Trophoblast cell (in vitro differentiated cells and primary cell): Measurements from ENCODE around the gene UBN2. TPM values are rescaled to one million over a fixed set of nuclear protein-coding genes. Genes with fewer than 3 reads are reported as not detected.
A peak's percentile ranks its signal among the peaks of the same experiment; 100 is the strongest.

Experiments used
- DNase-seq, 2 donors: peaks; one replicate each; pipeline ENCODE4 v3.0.0-alpha.2; 2016
- H2AFZ ChIP-seq: 2 replicates; pipeline ENCODE4 v1.6.1; 2013; ENCODE audit warnings: low read length, moderate library complexity, mild to moderate bottlenecking; ENCODE audit not compliant: insufficient read depth, poor library complexity
- H2AK5ac ChIP-seq: 2 replicates; pipeline ENCODE4 v1.6.1; 2013; ENCODE audit warnings: mild to moderate bottlenecking, low read length
- H2BK120ac ChIP-seq: 2 replicates; pipeline ENCODE4 v1.6.1; 2013; ENCODE audit warnings: low read length, mild to moderate bottlenecking, moderate library complexity; ENCODE audit not compliant: insufficient read depth, poor library complexity
- H2BK12ac ChIP-seq: 2 replicates; pipeline ENCODE4 v1.6.1; 2013; ENCODE audit warnings: mild to moderate bottlenecking, low read length, moderate library complexity
- H2BK5ac ChIP-seq: 2 replicates; pipeline ENCODE4 v1.6.1; 2013; ENCODE audit warnings: low read length, low read depth, moderate library complexity, mild to moderate bottlenecking; ENCODE audit not compliant: poor library complexity
- H3K14ac ChIP-seq: 2 replicates; pipeline ENCODE4 v1.6.1; 2013; ENCODE audit warnings: mild to moderate bottlenecking, low read length
- H3K18ac ChIP-seq: 2 replicates; pipeline ENCODE4 v1.6.1; 2013; ENCODE audit warnings: mild to moderate bottlenecking, low read length
- H3K23ac ChIP-seq: 2 replicates; pipeline ENCODE4 v1.6.1; 2013; ENCODE audit warnings: low read length
- H3K27ac ChIP-seq: 2 replicates; pipeline ENCODE4 v1.5.1; 2013; ENCODE audit warnings: low read depth, mild to moderate bottlenecking, inconsistent platforms, low read length, moderate library complexity
- H3K27me3 ChIP-seq: 2 replicates; pipeline ENCODE4 v1.6.1; 2013; ENCODE audit warnings: inconsistent platforms, mild to moderate bottlenecking, low read length, moderate library complexity; ENCODE audit not compliant: insufficient read depth
- H3K36me3 ChIP-seq, 2 experiments: 1 replicate in 1 of 2; 2 replicates in 1 of 2; pipeline ENCODE4 v1.6.1; 2013; ENCODE audit warnings: low read length in 2 of 2, mild to moderate bottlenecking in 2 of 2, moderate library complexity in 1 of 2; ENCODE audit not compliant: insufficient read depth in 2 of 2, control insufficient read depth in 1 of 2
- H3K4ac ChIP-seq: 2 replicates; pipeline ENCODE4 v1.6.1; 2013; ENCODE audit warnings: low read depth, mild to moderate bottlenecking, low read length, moderate library complexity
- H3K4me1 ChIP-seq, 2 experiments: 1 replicate in 1 of 2; 2 replicates in 1 of 2; pipeline ENCODE4 v1.6.1; 2013; ENCODE audit warnings: low read length in 2 of 2, mild to moderate bottlenecking in 2 of 2, moderate library complexity in 1 of 2; ENCODE audit not compliant: insufficient read depth in 2 of 2, control insufficient read depth in 1 of 2
- H3K4me2 ChIP-seq: 2 replicates; pipeline ENCODE4 v1.6.1; 2013; ENCODE audit warnings: inconsistent platforms, mild to moderate bottlenecking, low read length, moderate library complexity
- H3K4me3 ChIP-seq: 2 replicates; pipeline ENCODE4 v1.5.1; 2013; ENCODE audit warnings: mild to moderate bottlenecking, low read depth, low read length, inconsistent platforms
- H3K79me1 ChIP-seq: one replicate; pipeline ENCODE4 v1.6.1; 2013; ENCODE audit warnings: low read length
- H3K79me2 ChIP-seq: 2 replicates; pipeline ENCODE4 v1.6.1; 2013; ENCODE audit warnings: low read length, mild to moderate bottlenecking; ENCODE audit not compliant: control insufficient read depth, insufficient read depth, poor library complexity
- H3K9ac ChIP-seq: 2 replicates; pipeline ENCODE4 v1.6.1; 2013; ENCODE audit warnings: mild to moderate bottlenecking, low read length
- H3K9me3 ChIP-seq: 2 replicates; pipeline ENCODE4 v1.6.1; 2013; ENCODE audit warnings: low read depth, mild to moderate bottlenecking, control low read depth, inconsistent platforms, low read length; ENCODE audit not compliant: insufficient read depth
- H4K12ac ChIP-seq: 2 replicates; pipeline ENCODE4 v1.6.1; 2013; ENCODE audit warnings: low read depth, mild to moderate bottlenecking, low read length, moderate library complexity
- H4K8ac ChIP-seq: 2 replicates; pipeline ENCODE4 v1.6.1; 2013; ENCODE audit warnings: low read depth, mild to moderate bottlenecking, low read length, moderate library complexity
- H4K91ac ChIP-seq: one replicate; pipeline ENCODE4 v1.6.1; 2013; ENCODE audit warnings: low read depth, mild to moderate bottlenecking, low read length, moderate library complexity
- WGBS: extraction: QIAGEN DNeasy Blood & Tissue Kit; methylation state at CpG from one replicate; pipeline ENCODE4 v1.1.7; 2013; ENCODE audit warnings: missing lambda C conversion rate; ENCODE audit not compliant: insufficient read length, insufficient coverage; ENCODE audit errors: extremely low coverage; 5-methylcytosine and 5-hydroxymethylcytosine counted together
- polyA plus RNA-seq: library from polyadenylated mRNA; stranded (reverse); fragments of 200-250 nt; gene quantifications from 2 replicates; pipeline ENCODE4 v1.2.3, GENCODE V29; 2013

The UBN2 gene
- polyA plus RNA-seq: 7.9 and 8.6 TPM in 2 replicates

- Histone ChIP-seq H3K18ac (peak within 1 kb of the TSS; percentile 64), H3K14ac (peak within 1 kb of the TSS; percentile 81), H4K12ac (peak within 1 kb of the TSS; percentile 90), H3K79me2 (peaks cover 8% of the 10 kb centered on the region), H3K9me3 (peaks cover 3% of the 10 kb centered on the region), H2AFZ (peak within 1 kb of the TSS; percentile 96), H3K4me3 (peak within 1 kb of the TSS; percentile 100), H2AK5ac (no peak within 1 kb of the TSS), H3K4ac (peak within 1 kb of the TSS; percentile 41), H3K36me3 (no peaks in the 10 kb centered on the region), H2BK12ac (peak within 1 kb of the TSS; percentile 24), H3K79me1 (peaks cover 9% of the 10 kb centered on the region), H2BK5ac (peak within 1 kb of the TSS; percentile 48), H4K8ac (peak within 1 kb of the TSS; percentile 96), H3K4me1 (peaks cover 0 to 2% of the 10 kb centered on the region in 2 experiments), H4K91ac (peak within 1 kb of the TSS; percentile 84), H3K4me2 (peak within 1 kb of the TSS; percentile 96), H3K9ac (peak within 1 kb of the TSS; percentile 98), H2BK120ac (peak within 1 kb of the TSS; percentile 43), H3K23ac (peak within 1 kb of the TSS; percentile 71), H3K27ac (peak within 1 kb of the TSS; percentile 51), H3K27me3 (peaks cover 2% of the 10 kb centered on the region)
- DNase-seq: peak; percentile 98 to 100
- no CpG with 5 or more reads among the region's 63 CpGs for WGBS
Measured at GRCh38 chr7:139230774-139231512, at the start of gene UBN2. TSS of gene UBN2 (plus strand) at chr7:139231237. CDS start at chr7:139231485, 248 bp downstream.

DNA sequence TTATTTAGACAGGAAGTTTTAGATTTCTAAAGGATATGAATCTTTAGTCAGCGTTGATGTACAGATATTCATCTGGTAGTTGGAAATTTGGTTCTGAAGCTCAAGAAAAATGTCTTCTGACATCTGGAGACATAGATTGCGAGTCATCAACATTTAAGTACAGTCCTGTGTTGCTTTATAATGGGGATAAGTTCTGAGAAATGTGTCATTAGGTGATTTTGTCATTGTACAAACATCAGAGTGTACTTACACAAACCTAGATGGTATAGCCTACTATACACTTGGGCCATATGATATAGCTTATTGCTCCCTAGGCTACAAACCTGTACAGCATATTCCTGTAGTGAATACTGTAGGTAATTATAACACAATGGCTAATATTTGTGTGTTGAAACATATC, 49.6 kb upstream of the UBN2 start:
- H4K8ac ChIP-seq: no peak overlapping the region
- H3K4me2 ChIP-seq: no peak overlapping the region
- no peaks in the 10 kb centered on the region for H3K79me1 ChIP-seq
- no peaks in the 10 kb centered on the region for H3K9me3 ChIP-seq
- no peak overlapping the region for H3K9ac ChIP-seq
- H3K18ac ChIP-seq: no peak overlapping the region
- no peak overlapping the region for H2BK12ac ChIP-seq
- no peaks in the 10 kb centered on the region for H3K79me2 ChIP-seq
- H4K12ac ChIP-seq: no peak overlapping the region
- no peak overlapping the region for H3K27ac ChIP-seq
- no peaks in the 10 kb centered on the region for H3K36me3 ChIP-seq
- no peak overlapping the region for H3K4ac ChIP-seq
- H2AFZ ChIP-seq: no peak overlapping the region
- H3K4me3 ChIP-seq: no peak overlapping the region
- H4K91ac ChIP-seq: no peak overlapping the region
- H3K23ac ChIP-seq: no peak overlapping the region
- no peak overlapping the region for H2AK5ac ChIP-seq
- H3K27me3 ChIP-seq: no peaks in the 10 kb centered on the region
- H3K14ac ChIP-seq: no peak overlapping the region
- no CpG with 5 or more reads among the region's 2 CpGs for WGBS
- no peak overlapping the region for H2BK5ac ChIP-seq
- peak in 1 of 2 donors; percentile 3 for DNase-seq
- no peaks in the 10 kb centered on the region for H3K4me1 ChIP-seq
- no peak overlapping the region for H2BK120ac ChIP-seq

GRCh38 chr7:139182363-139182762, 48.7 kb upstream of the UBN2 start:
- Histone ChIP-seq H3K9ac (no peak overlapping the region), H2BK120ac (no peak overlapping the region), H4K91ac (no peak overlapping the region), H3K27ac (no peak overlapping the region), H3K4me2 (no peak overlapping the region), H3K9me3 (no peaks in the 10 kb centered on the region), H2BK5ac (no peak overlapping the region), H3K4me3 (no peak overlapping the region), H3K27me3 (no peaks in the 10 kb centered on the region), H2BK12ac (no peak overlapping the region), H3K36me3 (no peaks in the 10 kb centered on the region), H3K79me2 (no peaks in the 10 kb centered on the region), H3K23ac (no peak overlapping the region), H3K14ac (no peak overlapping the region), H3K4ac (no peak overlapping the region), H3K4me1 (no peaks in the 10 kb centered on the region), H3K18ac (no peak overlapping the region), H3K79me1 (no peaks in the 10 kb centered on the region), H4K8ac (no peak overlapping the region), H4K12ac (no peak overlapping the region), H2AK5ac (no peak overlapping the region), H2AFZ (no peak overlapping the region)
- no peak for DNase-seq
- WGBS: no CpG with 5 or more reads among the region's 1 CpG

DNA sequence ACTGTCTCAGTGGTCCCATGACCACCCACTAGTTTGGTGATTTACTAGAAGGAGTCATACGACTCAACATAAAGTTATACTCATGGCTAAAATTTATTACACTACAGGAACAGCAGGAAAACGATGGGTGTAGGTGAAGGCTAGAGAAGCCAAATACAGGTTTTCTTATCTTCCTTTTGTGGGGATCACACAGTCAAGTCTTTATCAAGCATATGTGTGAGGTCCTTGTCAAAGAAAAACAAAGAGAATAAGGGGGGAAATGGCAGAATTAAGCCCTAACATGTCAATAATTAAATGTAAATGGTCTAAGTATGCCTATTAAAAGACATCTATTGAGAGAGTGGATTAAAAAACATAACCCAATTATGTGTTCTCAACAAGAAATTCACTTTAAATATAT, 47.8 kb upstream of the UBN2 start:
- H3K27me3 ChIP-seq: no peaks in the 10 kb centered on the region
- no peak overlapping the region for H4K91ac ChIP-seq
- H3K14ac ChIP-seq: no peak overlapping the region
- H3K9me3 ChIP-seq: no peaks in the 10 kb centered on the region
- H3K36me3 ChIP-seq: no peaks in the 10 kb centered on the region
- H3K18ac ChIP-seq: no peak overlapping the region
- H3K4me3 ChIP-seq: no peak overlapping the region
- no peak overlapping the region for H3K23ac ChIP-seq
- no peaks in the 10 kb centered on the region for H3K79me2 ChIP-seq
- no peaks in the 10 kb centered on the region for H3K4me1 ChIP-seq
- no peaks in the 10 kb centered on the region for H3K79me1 ChIP-seq
- no peak overlapping the region for H2BK12ac ChIP-seq
- DNase-seq: no peak
- no CpG with 5 or more reads among the region's 2 CpGs for WGBS
- H3K27ac ChIP-seq: no peak overlapping the region
- no peak overlapping the region for H2AK5ac ChIP-seq
- no peak overlapping the region for H2AFZ ChIP-seq
- no peak overlapping the region for H2BK120ac ChIP-seq
- no peak overlapping the region for H4K12ac ChIP-seq
- no peak overlapping the region for H2BK5ac ChIP-seq
- no peak overlapping the region for H3K4me2 ChIP-seq
- no peak overlapping the region for H4K8ac ChIP-seq
- no peak overlapping the region for H3K4ac ChIP-seq
- no peak overlapping the region for H3K9ac ChIP-seq
